ENCODE data around the gene BRD3. TPM values are rescaled to one million over a fixed set of nuclear protein-coding genes. Genes with fewer than 3 reads are reported as not detected.
A peak's percentile ranks its signal among the peaks of the same experiment; 100 is the strongest.

BRD3 gene
- total RNA-seq, 1 experiment from 2014 or later = 25.6 TPM

GRCh38 chr9:134028575-134029247, 39.1 kb downstream of the BRD3 start:
- POLR2A ChIA-PET = interaction anchor here (1.2 kb wide), 2 partner anchors 37 kb away, joined by 3 read pairs; no protein-coding TSS in a partner anchor
- no peak for DNase-seq (ENCODE audit: unreplicated experiment)
- Mint-ChIP-seq H3K27me3 (ENCODE audit: insufficient read depth, unreplicated experiment) (no peaks in the 10 kb centered on the region), H3K27ac (ENCODE audit: low read depth, unreplicated experiment) (no peak overlapping the region), H3K36me3 (ENCODE audit: insufficient read depth, unreplicated experiment) (peaks cover 44% of the 10 kb centered on the region), H3K9me3 (ENCODE audit: unreplicated experiment) (no peaks in the 10 kb centered on the region), H3K4me1 (ENCODE audit: insufficient read depth, unreplicated experiment) (no peaks in the 10 kb centered on the region), H3K4me3 (ENCODE audit: unreplicated experiment) (no peak overlapping the region)
- no TSS peak for BruUV-seq (replicated peaks)
- intact Hi-C loops (cut with micrococcal nuclease) = no loop called here
- CTCF ChIA-PET = interaction anchor here (0.6 to 1.1 kb wide), 2 partner anchors 31 to 236 kb away, joined by 3 to 4 read pairs; no protein-coding TSS in a partner anchor
- TF ChIP-seq CTCF (IDR thresholded peaks at IDR 0.05; ENCODE audit: unreplicated experiment) = no peak

DNA sequence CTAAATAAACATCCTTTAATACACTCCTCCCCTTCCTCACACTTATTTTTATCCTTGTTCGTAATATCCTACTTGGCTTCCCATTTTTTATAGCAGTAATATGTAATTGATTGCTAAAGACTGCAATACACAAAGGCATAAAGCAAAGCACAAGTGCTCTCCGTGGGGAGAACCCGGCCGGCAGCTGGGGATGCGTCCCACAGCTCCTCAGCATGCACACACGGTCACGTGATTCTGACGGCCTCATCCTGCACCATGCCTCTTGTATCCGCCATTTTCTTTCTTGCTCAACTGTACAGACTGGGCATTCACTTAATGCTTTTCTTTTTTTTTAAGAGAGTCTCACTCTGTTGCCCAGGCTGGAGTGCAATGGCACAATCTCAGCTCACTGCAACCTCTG, 39.8 kb downstream of the BRD3 start:
- Mint-ChIP-seq H3K9me3 (ENCODE audit: unreplicated experiment) (no peaks in the 10 kb centered on the region), H3K27ac (ENCODE audit: low read depth, unreplicated experiment) (no peak overlapping the region), H3K4me3 (ENCODE audit: unreplicated experiment) (no peak overlapping the region), H3K4me1 (ENCODE audit: insufficient read depth, unreplicated experiment) (no peaks in the 10 kb centered on the region), H3K36me3 (ENCODE audit: insufficient read depth, unreplicated experiment) (peaks cover 38% of the 10 kb centered on the region), H3K27me3 (ENCODE audit: insufficient read depth, unreplicated experiment) (no peaks in the 10 kb centered on the region)
- ChIA-PET CTCF (interaction anchor here (0.6 to 1.1 kb wide), 2 partner anchors 32 to 235 kb away, joined by 3 to 4 read pairs; no protein-coding TSS in a partner anchor), POLR2A (interaction anchor here (0.9 to 1.2 kb wide), 2 partner anchors 28 to 38 kb away, joined by 3 read pairs; no protein-coding TSS in a partner anchor)
- no TSS peak for BruUV-seq (replicated peaks)
- intact Hi-C loops (cut with micrococcal nuclease) = no loop called here
- no peak for DNase-seq (ENCODE audit: unreplicated experiment)
- TF ChIP-seq CTCF (IDR thresholded peaks at IDR 0.05; ENCODE audit: unreplicated experiment) = no peak

- ChIA-PET POLR2A (interaction anchor here (0.9 to 1.2 kb wide), 3 partner anchors 14 to 39 kb away, joined by 3 to 4 read pairs (median 3); no protein-coding TSS in a partner anchor), CTCF (interaction anchor here (1.1 to 2.0 kb wide), 2 partner anchors 71 to 235 kb away, joined by 3 to 6 read pairs; no protein-coding TSS in a partner anchor)
- no peak overlapping the region for H3K27ac Mint-ChIP-seq (ENCODE audit: low read depth, unreplicated experiment)
- no peak overlapping the region for H3K4me3 Mint-ChIP-seq (ENCODE audit: unreplicated experiment)
- H3K4me1 Mint-ChIP-seq (ENCODE audit: insufficient read depth, unreplicated experiment) = no peaks in the 10 kb centered on the region
- H3K9me3 Mint-ChIP-seq (ENCODE audit: unreplicated experiment) = no peaks in the 10 kb centered on the region
- intact Hi-C loops (cut with micrococcal nuclease) = no loop called here
- no peak for TF ChIP-seq CTCF (IDR thresholded peaks at IDR 0.05; ENCODE audit: unreplicated experiment)
- no peak for DNase-seq (ENCODE audit: unreplicated experiment)
- peaks cover 33% of the 10 kb centered on the region for H3K36me3 Mint-ChIP-seq (ENCODE audit: insufficient read depth, unreplicated experiment)
- H3K27me3 Mint-ChIP-seq (ENCODE audit: insufficient read depth, unreplicated experiment) = no peaks in the 10 kb centered on the region
- no TSS peak for BruUV-seq (replicated peaks)
Observed at GRCh38 chr9:134027561-134027960, 40.3 kb downstream of the BRD3 start.

DNA sequence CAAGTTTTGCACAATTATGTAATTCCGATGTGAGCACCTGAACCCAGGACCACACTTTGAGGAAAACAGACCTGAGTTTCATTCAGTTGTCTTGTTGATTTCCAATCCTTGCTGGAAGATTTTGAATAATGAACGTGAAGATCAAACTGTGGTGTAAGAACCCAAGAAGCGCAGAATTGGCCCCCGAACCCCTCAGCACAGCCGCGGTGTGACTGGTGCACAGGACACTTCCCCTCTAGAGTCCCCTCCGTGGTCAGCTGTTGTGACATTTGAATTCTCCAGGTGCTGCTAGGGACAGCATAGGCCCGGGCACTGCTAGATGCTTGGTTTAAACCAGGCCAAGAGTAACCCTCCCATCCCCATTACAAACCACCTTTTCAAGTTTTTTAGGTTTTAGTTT, 40.8 kb downstream of the BRD3 start:
- no peak overlapping the region for H3K27ac Mint-ChIP-seq (ENCODE audit: low read depth, unreplicated experiment)
- H3K4me1 Mint-ChIP-seq (ENCODE audit: insufficient read depth, unreplicated experiment) = no peaks in the 10 kb centered on the region
- peaks cover 32% of the 10 kb centered on the region for H3K36me3 Mint-ChIP-seq (ENCODE audit: insufficient read depth, unreplicated experiment)
- ChIA-PET POLR2A (interaction anchor here (0.9 to 2.1 kb wide), 3 partner anchors 15 to 112 kb away, joined by 4 to 10 read pairs (median 5); no protein-coding TSS in a partner anchor), CTCF (interaction anchor here (2.0 kb wide), 1 partner anchor 71 kb away, joined by 6 read pairs; no protein-coding TSS in a partner anchor)
- TSS peak; percentile 49 for BruUV-seq (replicated peaks)
- H3K27me3 Mint-ChIP-seq (ENCODE audit: insufficient read depth, unreplicated experiment) = no peaks in the 10 kb centered on the region
- H3K4me3 Mint-ChIP-seq (ENCODE audit: unreplicated experiment) = peak overlapping the region; percentile 35
- intact Hi-C loops (cut with micrococcal nuclease) = no loop called here
- TF ChIP-seq CTCF (IDR thresholded peaks at IDR 0.05; ENCODE audit: unreplicated experiment) = no peak
- H3K9me3 Mint-ChIP-seq (ENCODE audit: unreplicated experiment) = no peaks in the 10 kb centered on the region
- no peak for DNase-seq (ENCODE audit: unreplicated experiment)
